GM21360 (cell line): ENCODE results near the gene DDR2.

ENCODE experiments used
- ATAC-seq: cut with Tn5 transposase; IDR thresholded peaks from one replicate; pipeline ENCODE4 v1.9.1; 2021; ENCODE audit warnings: mild to moderate bottlenecking, moderate library complexity; ENCODE audit not compliant: unreplicated experiment

Gene DDR2

GRCh38 chr1:162694911-162695310, 62.6 kb downstream of the DDR2 start:
- no peak for ATAC-seq

GRCh38 chr1:162695687-162696086, 63.4 kb downstream of the DDR2 start:
- no peak for ATAC-seq

GRCh38 chr1:162696286-162696862, 64.1 kb downstream of the DDR2 start:
- ATAC-seq, result no peak

DNA sequence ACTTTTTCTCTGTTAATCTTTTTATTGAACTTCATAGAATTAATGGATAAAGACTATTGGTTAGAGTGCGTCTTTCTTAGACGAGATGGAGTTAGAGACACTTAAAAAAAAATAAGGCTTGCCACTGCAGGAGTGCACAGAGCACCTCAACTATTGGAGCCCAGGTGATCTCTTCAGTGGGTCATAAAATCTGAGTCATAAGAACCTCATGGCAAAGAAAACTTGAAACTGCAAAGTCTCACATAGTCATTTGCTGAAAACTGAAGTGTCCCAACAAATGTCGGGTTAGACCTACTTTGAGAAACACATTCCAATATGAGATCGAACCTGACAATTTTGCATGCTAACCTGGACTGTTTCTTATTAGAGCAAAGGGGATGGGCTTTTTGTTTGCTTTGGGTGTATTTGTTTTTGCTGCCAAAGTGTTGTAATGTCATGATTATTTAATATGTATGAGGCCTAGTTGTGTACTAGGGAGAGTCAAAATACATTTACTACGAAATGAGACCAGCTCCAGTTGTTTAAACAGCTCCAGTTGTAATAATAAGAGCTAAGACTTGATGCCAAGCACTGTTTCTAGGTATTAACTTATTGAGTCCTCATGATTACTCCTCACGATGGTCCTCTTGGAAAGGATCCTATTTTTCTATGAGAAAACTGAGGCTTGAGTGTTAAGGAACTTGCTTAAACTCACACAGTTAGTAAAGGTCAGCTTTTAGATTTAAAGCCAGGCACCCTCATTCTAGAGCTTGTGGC, 65.1 kb downstream of the DDR2 start:
- ATAC-seq, result no peak

DNA sequence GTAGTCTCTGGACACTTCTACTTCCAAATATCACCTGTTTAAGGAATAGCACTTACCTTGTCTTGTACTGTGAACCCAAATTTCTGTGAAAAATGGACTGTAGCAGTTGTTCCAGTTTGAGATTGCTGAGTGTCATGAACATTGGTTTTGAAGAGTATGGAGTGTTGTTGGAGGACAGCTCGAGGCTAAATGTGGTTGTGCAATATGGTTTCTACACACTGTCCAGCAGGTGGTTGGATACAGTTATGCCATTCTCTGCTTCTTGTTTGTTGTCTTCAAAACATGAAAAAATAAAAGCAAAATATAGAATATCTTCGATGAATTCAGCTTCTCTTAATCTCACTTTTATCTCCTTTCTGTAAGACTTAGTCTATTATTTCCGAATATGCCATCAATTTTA, 67.1 kb downstream of the DDR2 start:
- ATAC-seq, result no peak

- no peak for ATAC-seq
These were observed 67.9 kb downstream of the DDR2 start for GRCh38 chr1:162700131-162700530.

GRCh38 chr1:162701286-162701685, 69.0 kb downstream of the DDR2 start:
- ATAC-seq, result peak; percentile 56

- ATAC-seq, result no peak
These were observed 70.4 kb downstream of the DDR2 start for GRCh38 chr1:162702628-162703027.

DNA sequence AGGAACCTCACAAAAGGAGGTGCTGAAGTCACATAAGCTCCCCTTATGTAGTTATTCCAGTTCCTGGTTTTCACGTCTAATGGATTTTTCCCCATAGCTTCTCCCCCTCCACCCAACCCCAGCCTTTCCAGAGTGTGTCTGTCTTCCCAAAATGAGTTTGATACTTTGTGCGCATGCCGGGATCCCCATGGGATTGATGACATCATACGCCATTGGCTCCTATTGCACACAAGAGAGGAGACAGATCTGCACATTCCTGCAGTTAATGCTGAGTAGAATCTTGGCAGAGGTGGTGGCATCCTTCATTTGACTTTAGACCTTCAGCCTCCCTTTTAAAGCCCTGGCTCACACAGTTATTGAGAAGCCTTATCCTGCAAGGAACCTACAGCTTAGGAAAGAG, 71.4 kb downstream of the DDR2 start:
- no peak for ATAC-seq

- no peak for ATAC-seq
These were observed 72.6 kb downstream of the DDR2 start for GRCh38 chr1:162704673-162705424.

GRCh38 chr1:162706003-162706402, 73.7 kb downstream of the DDR2 start:
- ATAC-seq, result no peak

GRCh38 chr1:162706606-162707005, 74.3 kb downstream of the DDR2 start:
- no peak for ATAC-seq

GRCh38 chr1:162708286-162708685, 76.0 kb downstream of the DDR2 start:
- no peak for ATAC-seq

DNA sequence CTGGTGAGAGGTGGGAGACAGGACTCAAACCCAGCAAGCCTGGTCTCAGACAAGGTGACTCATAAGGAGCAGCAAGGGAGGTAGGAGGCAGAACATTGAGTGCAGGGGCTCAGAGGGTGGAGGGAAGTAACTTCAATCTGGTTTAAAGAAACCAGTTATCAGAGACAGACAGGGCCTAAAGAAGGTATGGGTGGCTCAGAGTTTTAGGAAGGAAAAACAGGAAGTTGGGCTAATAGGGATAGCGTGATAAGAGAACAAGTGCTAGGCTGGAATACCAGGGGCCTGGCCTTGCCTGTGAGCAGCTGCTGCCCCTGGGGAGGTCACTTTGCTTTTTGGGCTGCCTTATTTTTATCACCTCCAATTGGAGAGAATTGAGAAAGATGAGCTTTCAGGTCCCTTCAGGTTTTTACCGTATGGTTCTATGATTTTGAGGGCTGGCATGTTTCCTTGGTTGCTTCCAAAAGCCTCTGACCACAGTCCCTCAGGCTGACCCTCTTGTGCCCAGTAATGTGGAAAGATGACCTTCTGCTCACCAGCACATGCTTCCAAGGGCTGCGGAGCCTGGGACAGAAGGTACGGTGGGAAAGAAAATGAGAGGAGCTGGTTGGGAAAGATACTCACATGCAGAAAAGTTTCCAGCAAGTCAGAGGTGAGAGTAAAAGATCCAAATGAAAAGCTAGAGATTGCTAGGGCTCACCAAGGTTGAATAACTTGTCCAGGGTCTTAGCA, 77.0 kb downstream of the DDR2 start:
- ATAC-seq, result no peak

- no peak for ATAC-seq
These were observed 77.6 kb downstream of the DDR2 start for GRCh38 chr1:162709870-162710269.

- ATAC-seq, result no peak
These were observed 78.1 kb downstream of the DDR2 start for GRCh38 chr1:162710345-162710744.

GRCh38 chr1:162710780-162711465, 78.7 kb downstream of the DDR2 start:
- ATAC-seq, result no peak

- ATAC-seq, result no peak
These were observed 80.2 kb downstream of the DDR2 start for GRCh38 chr1:162712317-162713029.

DNA sequence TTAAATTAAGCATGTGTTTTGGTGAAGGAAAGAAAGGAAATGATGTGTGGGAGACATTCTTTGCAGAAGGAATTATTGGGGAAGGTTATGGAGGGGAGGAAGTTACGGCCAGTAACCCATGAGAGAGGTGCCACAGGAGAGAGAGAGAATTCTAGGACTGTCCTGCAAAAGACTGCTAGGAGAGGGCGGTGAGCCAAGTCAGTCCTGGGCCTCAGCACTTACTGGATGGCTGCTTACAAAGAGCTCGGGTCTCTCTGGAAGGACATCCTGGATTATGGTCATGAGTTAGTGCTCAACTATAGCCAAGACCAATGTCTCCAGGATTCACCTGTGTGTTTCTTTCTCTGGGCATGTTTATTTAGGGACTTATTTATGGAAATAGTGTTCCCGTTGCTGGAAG, 83.9 kb downstream of the DDR2 start:
- ATAC-seq, result no peak

DNA sequence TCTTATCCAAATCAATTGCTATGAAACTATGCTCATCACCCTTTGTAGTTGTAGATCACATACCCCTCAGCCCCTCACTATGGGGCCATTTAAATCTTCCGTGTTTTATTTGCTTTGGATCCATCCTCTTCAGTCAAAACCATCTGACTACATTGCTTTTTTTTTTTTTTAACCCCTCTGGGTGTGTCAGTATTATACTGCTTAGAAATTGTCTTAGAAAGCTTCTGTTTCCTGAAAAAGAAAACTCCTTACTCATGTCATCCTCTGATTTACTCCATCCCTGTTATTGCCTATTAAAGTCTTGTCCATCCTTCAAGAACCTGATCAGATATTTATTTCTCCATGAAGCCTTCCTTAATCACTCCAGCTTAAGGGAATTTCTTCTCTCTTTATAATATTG, 84.3 kb downstream of the DDR2 start:
- ATAC-seq, result no peak
